BLaER1 treated with 17β-estradiol and CSF1 and Interleukin-3, amounts not matched to agents 10 nM and 100 nM (cell line): ENCODE measurements around the gene KRT83.
"Not testable (repeated sequence)": the region's sequence is repeated elsewhere in the genome, so short reads cannot be mapped to it uniquely, and the experiment has no call there.

Source experiments
- H3K27ac ChIP-seq, 11 experiments: shearing (Covaris generic); formaldehyde crosslinking; 2 replicates each; pipeline ENCODE4 v1.8.1; 2022
- H3K27me3 ChIP-seq, 11 experiments: shearing (Covaris generic); formaldehyde crosslinking; 2 replicates each; pipeline ENCODE4 v1.8.1; 2022
- H3K36me3 ChIP-seq, 11 experiments: shearing (Covaris generic); formaldehyde crosslinking; 2 replicates each; pipeline ENCODE4 v1.8.1; 2022
- H3K4me1 ChIP-seq, 10 experiments: shearing (Covaris generic); formaldehyde crosslinking; 2 replicates each; pipeline ENCODE4 v1.8.1; 2022
- H3K4me2 ChIP-seq, 11 experiments: shearing (Covaris generic); formaldehyde crosslinking; 2 replicates each; pipeline ENCODE4 v1.8.1; 2022
- H3K4me3 ChIP-seq, 10 experiments: shearing (Covaris generic); formaldehyde crosslinking; 2 replicates each; pipeline ENCODE4 v1.8.1; 2022
- H3K9ac ChIP-seq, 11 experiments: shearing (Covaris generic); formaldehyde crosslinking; 2 replicates each; pipeline ENCODE4 v1.8.1; 2022
- H3K9me3 ChIP-seq, 11 experiments: shearing (Covaris generic); formaldehyde crosslinking; replicated peaks in 1 of 11; 2 replicates each; pipeline ENCODE4 v1.8.1; 2022
- H4K20me1 ChIP-seq, 11 experiments: shearing (Covaris generic); formaldehyde crosslinking; 2 replicates each; pipeline ENCODE4 v1.8.1; 2022
- Cebpa-rat ChIP-seq, 11 experiments: shearing (Covaris generic); IDR thresholded peaks; 2 replicates each; pipeline ENCODE4 v1.8.1; 2022

KRT83 gene

DNA sequence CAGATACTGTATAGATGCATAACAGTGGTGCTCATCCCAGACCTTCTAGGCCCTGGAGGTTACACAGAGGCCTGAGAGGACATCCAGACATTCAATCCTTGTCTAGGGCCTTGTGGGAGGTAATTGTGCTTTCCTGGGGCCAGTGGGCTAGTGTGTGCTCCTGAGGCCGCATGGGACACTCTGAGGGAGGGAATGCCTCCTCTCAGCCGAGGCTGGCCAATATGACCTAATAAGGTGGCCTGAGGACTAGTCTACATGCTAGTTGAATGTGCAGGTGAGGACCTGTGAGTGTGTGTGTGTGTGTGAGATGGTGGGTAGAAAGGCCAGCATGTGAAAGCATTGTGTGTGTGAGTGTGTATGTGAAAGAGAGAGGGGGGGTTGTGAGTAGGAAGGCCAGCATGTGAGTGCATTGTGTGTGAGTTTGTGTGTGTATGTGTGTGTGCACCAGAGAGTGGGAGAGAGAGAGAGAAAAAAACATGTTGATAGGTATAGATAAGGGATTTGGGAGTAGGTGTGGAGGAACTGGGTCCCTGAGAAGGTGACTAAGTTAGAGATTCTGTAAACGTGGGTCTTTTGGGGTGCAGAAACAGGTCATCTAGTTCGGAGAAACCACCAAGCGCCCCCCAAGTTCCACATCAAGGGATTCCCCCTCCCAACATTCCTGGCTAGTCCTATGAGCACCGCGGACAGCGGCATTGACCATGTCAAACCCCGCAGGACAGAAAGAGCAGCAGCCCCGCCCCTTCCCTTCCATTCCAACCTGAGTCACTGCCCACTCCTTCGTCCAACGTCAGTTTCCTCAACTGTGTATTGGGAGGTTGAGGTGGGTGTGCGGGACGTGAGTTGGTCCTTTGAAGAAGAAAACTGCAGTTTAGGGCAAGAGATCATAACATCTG, 20.2 kb downstream of the KRT83 start:
- no peaks in the 10 kb centered on the region for H3K36me3 ChIP-seq
- no peak overlapping the region for H3K9ac ChIP-seq
- H3K4me3 ChIP-seq = no peak overlapping the region
- no peaks in the 10 kb centered on the region for H3K27me3 ChIP-seq
- no peak overlapping the region for H3K27ac ChIP-seq
- no peak overlapping the region for H3K4me2 ChIP-seq
- H3K9me3 ChIP-seq = no peaks in the 10 kb centered on the region
- no peaks in the 10 kb centered on the region for H4K20me1 ChIP-seq
- TF ChIP-seq Cebpa-rat (IDR thresholded peaks at IDR 0.05) = no peak
- H3K4me1 ChIP-seq = peaks cover 13 to 34% (median 24%) of the 10 kb centered on the region in 10 experiments

DNA sequence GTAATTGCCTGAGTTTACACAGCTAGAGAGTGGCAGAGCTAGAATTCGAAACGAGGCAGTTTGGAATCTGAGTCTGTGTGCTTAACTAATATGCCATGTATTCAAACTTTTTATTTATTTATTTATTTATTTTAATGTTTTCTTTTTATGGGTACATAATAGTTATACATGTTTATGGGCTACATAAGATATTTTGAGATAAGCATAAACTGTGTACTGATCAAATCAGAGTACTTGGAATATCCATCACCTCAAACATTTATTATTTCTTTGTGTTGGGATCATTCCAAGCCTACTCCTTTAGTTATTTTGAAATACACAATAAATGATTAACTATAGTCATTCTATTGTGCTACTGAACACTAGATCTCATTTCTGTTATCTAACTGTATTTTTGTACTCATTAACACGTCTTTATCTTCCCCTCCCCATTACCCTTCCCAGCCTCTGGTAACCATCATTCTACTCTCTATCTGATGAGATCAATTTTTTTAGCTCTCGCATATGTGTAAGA, 22.5 kb downstream of the KRT83 start:
- H3K4me2 ChIP-seq = no peak overlapping the region

DNA sequence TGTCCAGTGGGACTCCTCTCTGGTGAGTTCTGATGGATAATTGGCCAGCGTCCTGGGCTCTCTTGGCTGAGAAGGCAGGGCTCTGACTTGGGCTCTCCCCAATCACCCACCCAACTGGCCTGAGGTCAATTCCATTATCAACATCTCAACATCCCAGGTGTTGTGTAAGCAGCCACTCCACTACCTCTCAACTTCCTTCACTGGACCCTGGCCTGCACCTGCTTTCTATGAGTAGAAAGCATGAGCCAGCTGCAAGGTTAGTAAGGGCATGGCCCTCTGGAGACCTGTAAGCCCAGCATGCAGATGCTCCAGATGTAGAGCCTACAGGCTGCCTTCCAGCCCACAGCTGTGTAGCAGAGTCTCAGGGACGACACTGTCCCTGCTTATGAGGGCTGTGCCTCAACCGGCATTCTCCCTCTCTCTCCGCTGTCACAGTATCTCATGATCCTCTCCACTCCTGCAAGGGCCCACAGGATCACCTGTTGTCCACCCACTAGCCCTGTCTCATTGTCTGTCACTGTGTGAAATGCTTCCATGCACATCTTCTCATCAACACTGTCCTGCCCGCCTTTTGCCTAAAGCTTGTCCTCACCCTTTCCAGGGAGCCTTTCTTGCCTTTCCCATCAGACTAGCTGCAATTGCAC, 24.5 kb downstream of the KRT83 start:
- Histone ChIP-seq H4K20me1 (no peaks in the 10 kb centered on the region), H3K4me2 (peak overlapping the region in 6 of 11 experiments; percentile 56 to 85 (median 68); a peak in 13 of 22 replicates), H3K4me3 (peak overlapping the region in 1 of 10 experiments; percentile 35; a peak in 1 of 20 replicates), H3K9me3 (no peaks in the 10 kb centered on the region), H3K36me3 (no peaks in the 10 kb centered on the region), H3K27ac (peak overlapping the region in 7 of 11 experiments; percentile 44 to 84 (median 62); a peak in 13 of 22 replicates), H3K4me1 (peaks cover 0 to 45% (median 25%) of the 10 kb centered on the region in 10 experiments; a peak in 13 of 20 replicates), H3K27me3 (no peaks in the 10 kb centered on the region), H3K9ac (peak overlapping the region in 3 of 11 experiments; percentile 48 to 58 (median 49); a peak in 4 of 22 replicates)
- TF ChIP-seq Cebpa-rat (IDR thresholded peaks at IDR 0.05) = no peak

More for the DNA sequence above, 22.5 kb downstream of the KRT83 start:
- no peaks in the 10 kb centered on the region for H3K36me3 ChIP-seq
- peaks cover 0 to 39% (median 23%) of the 10 kb centered on the region in 10 experiments; a peak in 13 of 20 replicates for H3K4me1 ChIP-seq
- H3K9ac ChIP-seq = no peak overlapping the region
- H4K20me1 ChIP-seq = no peaks in the 10 kb centered on the region
- no peak overlapping the region for H3K4me3 ChIP-seq
- H3K9me3 ChIP-seq = no peaks in the 10 kb centered on the region
- no peak overlapping the region for H3K27ac ChIP-seq
- TF ChIP-seq Cebpa-rat (IDR thresholded peaks at IDR 0.05) = no peak
- no peaks in the 10 kb centered on the region for H3K27me3 ChIP-seq

DNA sequence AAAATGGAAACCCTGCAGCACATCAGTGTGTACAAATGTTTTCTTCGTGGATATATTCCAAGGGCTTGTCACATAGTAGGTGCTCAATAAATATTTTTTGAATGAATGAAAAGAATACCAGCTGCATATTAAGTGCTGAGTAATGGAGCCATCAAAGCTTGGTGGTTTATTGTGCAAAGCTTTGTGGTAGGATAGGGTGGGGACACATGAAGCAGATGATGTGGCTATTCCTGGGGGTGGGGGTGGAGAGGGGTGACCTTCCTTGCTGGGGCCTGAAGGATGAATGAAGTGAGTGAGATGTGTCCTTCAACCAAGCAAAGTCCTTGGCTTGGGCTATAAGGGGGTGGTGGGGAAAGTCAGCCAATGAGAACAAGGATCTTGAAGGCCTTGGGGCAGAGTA, 25.5 kb downstream of the KRT83 start:
- 0 out of 20 replicates have a peak overlapping the region, but pooled peaks of 1 of the 10 experiments have one; percentile 35 for H3K4me3 ChIP-seq
- H3K36me3 ChIP-seq = no peaks in the 10 kb centered on the region
- H4K20me1 ChIP-seq = no peaks in the 10 kb centered on the region
- peak overlapping the region in 7 of 11 experiments; percentile 44 to 84 (median 62); a peak in 13 of 22 replicates for H3K27ac ChIP-seq
- TF ChIP-seq Cebpa-rat (IDR thresholded peaks at IDR 0.05) = peak in 3 of 11 experiments; percentile 24 to 63 (median 49); a peak in 4 of 22 replicates
- H3K4me2 ChIP-seq = peak overlapping the region in 7 of 11 experiments; percentile 49 to 85 (median 64); a peak in 14 of 22 replicates
- H3K9ac ChIP-seq = peak overlapping the region in 4 of 11 experiments; percentile 25 to 58 (median 40); a peak in 5 of 22 replicates
- H3K27me3 ChIP-seq = no peaks in the 10 kb centered on the region
- peaks cover 0 to 45% (median 25%) of the 10 kb centered on the region in 10 experiments; a peak in 13 of 20 replicates for H3K4me1 ChIP-seq
- H3K9me3 ChIP-seq = no peaks in the 10 kb centered on the region

DNA sequence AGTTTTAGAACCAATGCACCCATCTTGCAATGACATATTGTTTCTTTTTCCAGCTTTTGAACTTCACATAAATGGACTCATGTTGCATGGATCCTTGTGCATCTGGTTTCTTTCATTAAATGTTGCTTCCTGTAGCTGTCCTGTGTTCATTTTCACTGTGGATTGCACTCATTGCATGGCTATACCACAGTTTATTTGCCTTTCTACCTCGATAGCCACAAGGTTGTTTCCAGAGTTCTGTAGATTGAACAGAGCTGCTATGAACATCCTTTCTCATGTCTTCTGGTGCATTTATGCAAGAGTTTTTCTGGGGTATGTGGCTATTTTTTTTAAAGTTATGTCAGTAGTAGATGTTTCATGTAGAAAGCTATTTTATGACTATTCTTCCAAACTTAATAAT, 26.4 kb downstream of the KRT83 start:
- Histone ChIP-seq H3K27ac (peak overlapping the region in 3 of 11 experiments; percentile 47 to 84 (median 74); a peak in 5 of 22 replicates), H3K4me3 (no peak overlapping the region), H3K4me2 (peak overlapping the region in 5 of 11 experiments; percentile 26 to 85 (median 64); a peak in 9 of 22 replicates), H4K20me1 (no peaks in the 10 kb centered on the region), H3K27me3 (no peaks in the 10 kb centered on the region), H3K9me3 (no peaks in the 10 kb centered on the region), H3K4me1 (peaks cover 0 to 45% (median 25%) of the 10 kb centered on the region in 10 experiments; a peak in 13 of 20 replicates), H3K36me3 (no peaks in the 10 kb centered on the region), H3K9ac (no peak overlapping the region)
- no peak for TF ChIP-seq Cebpa-rat (IDR thresholded peaks at IDR 0.05)

DNA sequence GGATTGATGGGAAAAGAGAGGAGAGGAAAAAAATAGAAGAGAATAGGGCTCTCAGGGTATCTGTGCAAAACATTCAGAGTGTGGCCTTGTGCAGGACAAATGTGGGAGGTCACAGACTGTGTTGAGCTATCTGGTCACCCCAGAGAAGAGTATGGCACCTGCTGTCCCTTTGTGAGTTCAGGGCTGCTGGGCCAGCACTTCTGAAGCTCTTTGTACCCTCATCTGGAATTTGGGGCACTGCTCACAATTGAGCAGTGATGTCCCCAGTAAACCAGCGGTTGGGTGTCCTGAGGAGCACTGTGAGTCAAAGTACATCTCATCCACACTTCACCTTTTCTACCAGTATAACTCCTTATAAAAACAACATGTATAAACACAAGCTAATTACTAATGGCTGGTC, 27.3 kb downstream of the KRT83 start:
- no peaks in the 10 kb centered on the region for H4K20me1 ChIP-seq
- H3K9ac ChIP-seq = no peak overlapping the region
- H3K4me3 ChIP-seq = no peak overlapping the region
- H3K4me2 ChIP-seq = peak overlapping the region in 4 of 11 experiments; percentile 23 to 85 (median 55); a peak in 7 of 22 replicates
- H3K4me1 ChIP-seq = peaks cover 0 to 45% (median 25%) of the 10 kb centered on the region in 10 experiments; a peak in 13 of 20 replicates
- no peaks in the 10 kb centered on the region for H3K9me3 ChIP-seq
- no peaks in the 10 kb centered on the region for H3K27me3 ChIP-seq
- peak overlapping the region in 3 of 11 experiments; percentile 20 to 84 (median 46); a peak in 5 of 22 replicates for H3K27ac ChIP-seq
- TF ChIP-seq Cebpa-rat (IDR thresholded peaks at IDR 0.05) = no peak
- H3K36me3 ChIP-seq = no peaks in the 10 kb centered on the region

DNA sequence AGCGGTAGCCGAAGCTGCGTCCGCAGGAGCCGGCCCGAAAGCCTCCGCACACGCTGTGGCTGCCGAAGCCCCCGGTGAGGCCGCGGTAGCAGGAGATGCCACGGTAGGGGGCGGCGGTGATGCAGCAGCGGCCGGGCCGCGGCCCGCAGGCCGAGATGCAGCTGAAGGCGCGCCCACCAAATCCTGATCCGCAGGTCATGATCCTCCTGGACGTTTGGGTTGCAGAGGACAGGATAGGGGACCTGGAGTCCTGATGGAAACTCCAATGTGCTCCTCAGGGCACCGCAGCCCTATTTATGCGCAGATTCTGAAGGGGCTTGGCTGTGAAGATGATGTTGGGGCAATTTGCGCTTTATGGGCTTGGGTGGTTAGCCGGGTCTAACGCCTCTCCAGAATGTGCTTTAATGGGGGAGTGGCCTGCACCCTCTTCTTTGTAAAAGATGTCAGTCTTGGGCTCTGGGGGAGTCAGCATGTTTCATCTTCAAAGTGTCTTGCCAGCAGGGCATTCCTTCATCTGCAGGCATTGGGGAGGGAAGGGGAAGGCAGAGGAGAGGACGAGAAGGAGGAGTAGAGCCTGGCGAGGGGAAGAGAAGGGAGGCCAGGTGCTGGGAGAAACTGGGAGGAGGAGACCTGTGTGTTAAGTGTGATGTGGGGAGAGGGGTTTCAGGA, 29.8 kb downstream of the KRT83 start, which contains the start of gene KRT81:
Gene KRT81, minus strand, starts transcription at position 268 of the 669 bp plus-strand sequence. Its CDS starts 69 bp downstream, at position 199.
- 0 out of 22 replicates have a peak within 1 kb of the TSS, but pooled peaks of 1 of the 11 experiments have one; percentile 14 for H3K4me2 ChIP-seq
- H3K9me3 ChIP-seq = no peaks in the 10 kb centered on the region
- H3K4me1 ChIP-seq = peaks cover 8 to 56% (median 30%) of the 10 kb centered on the region in 10 experiments
- no peaks in the 10 kb centered on the region for H3K27me3 ChIP-seq
- no peak within 1 kb of the TSS for H3K9ac ChIP-seq
- TF ChIP-seq Cebpa-rat (IDR thresholded peaks at IDR 0.05) = no peak
- no peak within 1 kb of the TSS for H3K4me3 ChIP-seq
- H3K36me3 ChIP-seq = no peaks in the 10 kb centered on the region
- no peak within 1 kb of the TSS for H3K27ac ChIP-seq
- no peaks in the 10 kb centered on the region for H4K20me1 ChIP-seq

DNA sequence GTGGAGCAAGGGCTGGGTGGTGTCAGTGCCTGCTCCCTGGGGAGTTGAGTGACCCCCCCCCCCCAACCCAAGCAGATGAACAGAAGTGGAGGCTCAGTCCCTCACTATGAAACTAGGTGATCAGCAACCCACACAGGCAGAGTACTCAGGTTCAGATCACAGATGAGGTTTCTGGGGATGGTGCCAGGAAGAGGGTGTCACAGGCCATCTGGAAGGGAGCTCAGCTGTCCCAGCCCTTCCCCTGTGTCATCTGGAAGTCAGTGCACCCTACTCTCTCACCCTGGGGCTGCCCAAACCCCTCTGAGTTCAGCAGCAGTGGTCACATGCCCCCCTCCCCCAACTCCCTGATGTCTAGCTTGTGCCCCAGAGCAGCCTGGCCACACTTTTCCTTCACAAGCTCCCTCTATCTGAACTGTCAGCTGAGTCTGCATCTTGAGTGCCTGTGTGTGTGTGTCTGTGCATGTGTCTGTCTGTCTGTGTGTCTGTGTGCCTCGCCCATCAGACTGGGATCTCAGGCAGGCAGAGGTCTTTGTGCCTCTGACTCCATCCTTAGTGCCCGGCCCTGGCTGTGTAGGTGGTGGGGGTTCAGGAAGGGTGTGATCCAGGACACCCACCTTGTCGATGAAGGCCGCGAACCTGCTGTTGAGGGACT, 30.6 kb downstream of the KRT83 start:
- H3K4me2 ChIP-seq, H3K4me3 ChIP-seq, H3K27ac ChIP-seq, H3K9me3 ChIP-seq, H3K36me3 ChIP-seq, H4K20me1 ChIP-seq, H3K9ac ChIP-seq, H3K27me3 ChIP-seq: not testable (repeated sequence)
- peaks cover 8 to 56% (median 27%) of the 10 kb centered on the region in 10 experiments for H3K4me1 ChIP-seq

DNA sequence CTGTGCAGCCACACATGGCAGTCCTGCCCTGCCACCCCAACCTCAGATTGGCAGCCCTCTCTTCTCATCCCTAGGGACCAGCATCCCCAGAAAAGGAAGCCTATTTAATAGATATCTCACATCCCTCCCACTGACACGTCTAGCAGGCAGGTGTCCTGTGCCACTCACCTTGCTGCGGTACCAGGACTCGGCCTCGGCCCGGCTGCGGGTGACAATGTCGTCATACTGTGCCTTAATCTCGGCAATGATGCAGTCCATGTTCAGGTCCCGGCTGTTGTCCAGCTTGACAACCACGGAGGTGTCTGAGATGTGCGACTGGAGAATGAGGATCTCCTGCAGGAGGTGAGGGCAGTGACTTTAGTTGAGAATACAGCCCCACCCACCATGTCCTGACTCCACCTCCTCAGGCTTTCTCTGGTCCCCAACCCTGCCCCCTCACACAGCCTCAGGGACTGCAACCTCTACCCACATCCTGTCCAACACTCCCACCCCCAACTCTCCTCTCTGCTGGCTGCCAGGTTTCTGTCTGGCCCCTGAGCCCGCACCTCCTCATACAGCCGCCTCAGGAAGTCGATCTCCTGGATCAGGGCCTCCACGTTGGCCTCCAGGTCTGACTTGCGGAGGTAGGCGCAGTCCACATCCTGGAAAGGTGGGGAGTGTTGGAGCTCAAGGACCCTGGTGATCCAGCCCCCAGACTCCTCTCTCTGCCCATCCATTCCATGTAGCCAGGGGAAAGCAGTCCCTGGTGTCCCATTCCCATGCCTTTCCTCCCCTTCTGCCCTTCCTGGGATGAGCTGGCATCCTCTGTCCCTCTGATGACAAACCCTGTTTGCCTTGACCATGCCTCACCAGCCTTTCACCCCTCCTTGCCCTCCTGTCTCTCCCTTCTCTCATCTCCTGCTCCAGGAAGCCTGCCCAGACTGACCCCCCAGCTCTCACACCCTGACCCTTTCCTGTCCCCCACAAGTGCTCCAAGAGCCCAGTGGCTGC, 33.1 kb downstream of the KRT83 start:
- Histone ChIP-seq H3K4me2 (peak overlapping the region; percentile 24 to 94 (median 77); a peak in 20 of 22 replicates), H3K4me3 (peak overlapping the region in 1 of 10 experiments; percentile 50; a peak in 2 of 20 replicates), H3K4me1 (peaks cover 6 to 45% (median 18%) of the 10 kb centered on the region in 10 experiments), H3K9ac (peak overlapping the region in 6 of 11 experiments; percentile 21 to 59 (median 38); a peak in 8 of 22 replicates), H3K27ac (peak overlapping the region in 8 of 11 experiments; percentile 47 to 80 (median 69); a peak in 14 of 22 replicates)
- H3K27me3 ChIP-seq, H3K9me3 ChIP-seq, H4K20me1 ChIP-seq, H3K36me3 ChIP-seq: not testable (repeated sequence)

DNA sequence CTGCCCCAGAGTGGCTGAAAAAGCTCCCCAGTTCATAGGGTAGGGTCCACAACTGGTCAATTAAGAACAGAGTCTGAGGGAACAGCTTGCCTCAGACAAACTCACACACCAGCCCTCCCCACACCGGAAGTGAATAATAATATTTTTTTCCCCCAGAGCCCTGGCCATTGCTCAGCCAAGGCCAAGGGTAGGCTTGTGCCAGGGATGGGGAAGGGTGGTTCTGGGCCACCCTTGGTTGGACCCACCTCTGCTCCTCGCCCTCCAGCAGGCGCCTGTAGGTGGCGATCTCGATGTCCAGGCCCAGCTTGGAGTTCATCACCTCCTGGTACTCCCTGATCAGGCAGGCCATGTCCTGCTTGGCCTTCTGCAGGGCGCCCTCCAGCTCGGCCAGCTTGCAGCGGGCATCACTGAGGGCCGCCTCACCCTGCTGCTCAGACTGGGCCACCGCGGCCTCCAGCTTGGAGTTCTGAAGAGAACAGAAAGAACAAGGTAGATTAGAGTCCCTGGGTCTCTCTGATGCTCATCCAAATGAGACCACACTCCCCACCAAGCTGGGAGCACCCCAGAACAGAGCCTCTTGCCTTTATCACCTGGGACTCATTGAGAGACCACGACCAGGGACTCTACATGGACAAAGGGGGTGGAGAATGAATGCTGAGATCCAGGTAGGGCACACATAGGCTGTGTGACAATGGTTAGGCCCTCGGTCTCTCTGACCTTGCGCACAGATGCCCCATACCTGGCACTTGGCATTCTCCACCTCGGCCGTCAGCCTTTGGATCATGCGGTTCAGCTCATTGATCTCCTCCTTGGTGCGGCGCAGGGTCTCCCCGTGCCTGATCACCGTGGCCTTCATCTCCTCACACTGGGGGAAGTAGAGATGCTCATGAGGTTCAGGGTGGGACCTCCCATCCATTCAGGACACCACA, 34.1 kb downstream of the KRT83 start:
- H3K4me1 ChIP-seq = peaks cover 6 to 51% (median 18%) of the 10 kb centered on the region in 10 experiments
- not testable (repeated sequence) for H3K36me3 ChIP-seq, H3K9ac ChIP-seq, H3K27me3 ChIP-seq, H3K27ac ChIP-seq, H3K9me3 ChIP-seq, H4K20me1 ChIP-seq, H3K4me3 ChIP-seq
- H3K4me2 ChIP-seq = peak overlapping the region in 6 of 11 experiments; percentile 63 to 94 (median 81); a peak in 8 of 22 replicates
